Osteoblast (primary cell): Measurements from ENCODE around the gene VDAC2. TPM values are rescaled to one million over a fixed set of nuclear protein-coding genes. Genes with fewer than 3 reads are reported as not detected.

Experiments used
- DNase-seq: peaks from one replicate; pipeline ENCODE4 v3.0.0; 2011; ENCODE audit warnings: low spot score, mixed read lengths; ENCODE audit not compliant: insufficient read length; ENCODE audit errors: missing footprints
- H2AFZ ChIP-seq: 2 replicates; pipeline ENCODE4 v1.6.0; 2011; ENCODE audit warnings: mild to moderate bottlenecking, low read length
- H3K27ac ChIP-seq: 2 replicates; pipeline ENCODE4 v1.5.1; 2011; ENCODE audit warnings: mild to moderate bottlenecking, low read depth, low read length, moderate library complexity
- H3K27me3 ChIP-seq: 2 replicates; pipeline ENCODE4 v1.6.0; 2012; ENCODE audit warnings: mild to moderate bottlenecking, control low read depth, inconsistent platforms, low read length, moderate library complexity; ENCODE audit not compliant: insufficient read depth
- H3K36me3 ChIP-seq: 2 replicates; pipeline ENCODE4 v1.5.1; 2011; ENCODE audit warnings: mild to moderate bottlenecking, low read length, control low read depth, moderate library complexity; ENCODE audit not compliant: insufficient read depth
- H3K4me1 ChIP-seq: 2 replicates; pipeline ENCODE4 v1.5.1; 2011; ENCODE audit warnings: mild to moderate bottlenecking, low read length, control low read depth, moderate library complexity; ENCODE audit not compliant: insufficient read depth
- H3K4me2 ChIP-seq: 2 replicates; pipeline ENCODE4 v1.6.0; 2011; ENCODE audit warnings: mild to moderate bottlenecking, low read length; ENCODE audit not compliant: insufficient read depth
- H3K4me3 ChIP-seq: fragments of 200-600 bp; sonication (generic); 3 replicates; pipeline ENCODE4 v1.5.1; 2012; ENCODE audit warnings: mild to moderate bottlenecking, low read length, inconsistent platforms; ENCODE audit not compliant: insufficient read depth
- H3K79me2 ChIP-seq: 2 replicates; pipeline ENCODE4 v1.6.0; 2012; ENCODE audit warnings: mild to moderate bottlenecking, low read length, control low read depth, inconsistent platforms; ENCODE audit not compliant: insufficient read depth
- H3K9me3 ChIP-seq: 2 replicates; pipeline ENCODE4 v1.5.1; 2011; ENCODE audit warnings: low read depth, low read length, control low read depth
- H4K20me1 ChIP-seq: 2 replicates; pipeline ENCODE4 v1.6.0; 2012; ENCODE audit warnings: mild to moderate bottlenecking, low read length, control low read depth; ENCODE audit not compliant: insufficient read depth
- CTCF ChIP-seq: IDR thresholded peaks from 2 replicates; pipeline ENCODE4 v1.5.1; 2011; ENCODE audit warnings: mild to moderate bottlenecking, low read depth, low read length, moderate library complexity; ENCODE audit errors: extremely low read depth
- total RNA-seq: library from RNA; depleted of rRNA; stranded (reverse); fragments of >200 nt; gene quantifications from 2 replicates; pipeline ENCODE4 v1.2.3, GENCODE V29; 2012

Gene VDAC2
- total RNA-seq, 1 donor = 141 TPM

- Histone ChIP-seq H3K9me3 (no peaks in the 10 kb centered on the region), H3K27me3 (no peaks in the 10 kb centered on the region), H3K4me3 (no peak overlapping the region), H3K4me2 (no peak overlapping the region), H4K20me1 (peaks cover 29% of the 10 kb centered on the region), H2AFZ (no peak overlapping the region), H3K27ac (peak overlapping the region; percentile 43), H3K4me1 (peaks cover 53% of the 10 kb centered on the region), H3K79me2 (peaks cover 41% of the 10 kb centered on the region), H3K36me3 (peaks cover 61% of the 10 kb centered on the region)
- no peak for TF ChIP-seq CTCF
- no peak for DNase-seq
Observed at GRCh38 chr10:75228834-75229233, 18.2 kb downstream of the VDAC2 start.

GRCh38 chr10:75229971-75230370, 19.4 kb downstream of the VDAC2 start:
- H3K4me1 ChIP-seq = peaks cover 49% of the 10 kb centered on the region
- DNase-seq = no peak
- H3K79me2 ChIP-seq = peaks cover 36% of the 10 kb centered on the region
- no peaks in the 10 kb centered on the region for H3K9me3 ChIP-seq
- no peak overlapping the region for H3K4me3 ChIP-seq
- no peaks in the 10 kb centered on the region for H3K27me3 ChIP-seq
- peak overlapping the region; percentile 43 for H3K27ac ChIP-seq
- TF ChIP-seq CTCF = no peak
- peaks cover 26% of the 10 kb centered on the region for H4K20me1 ChIP-seq
- peaks cover 56% of the 10 kb centered on the region for H3K36me3 ChIP-seq
- no peak overlapping the region for H2AFZ ChIP-seq
- peak overlapping the region; percentile 28 for H3K4me2 ChIP-seq

GRCh38 chr10:75230600-75231038, 20.0 kb downstream of the VDAC2 start:
- peak; percentile 91 for DNase-seq
- Histone ChIP-seq H3K9me3 (no peaks in the 10 kb centered on the region), H3K27me3 (no peaks in the 10 kb centered on the region), H3K4me3 (no peak overlapping the region), H3K4me2 (no peak overlapping the region), H3K27ac (peak overlapping the region; percentile 43), H3K79me2 (peaks cover 36% of the 10 kb centered on the region), H4K20me1 (peaks cover 21% of the 10 kb centered on the region), H3K36me3 (peaks cover 56% of the 10 kb centered on the region), H2AFZ (no peak overlapping the region), H3K4me1 (peaks cover 48% of the 10 kb centered on the region)
- peak; percentile 96 for TF ChIP-seq CTCF

- no peak for TF ChIP-seq CTCF
- Histone ChIP-seq H3K4me3 (no peak overlapping the region), H3K36me3 (peaks cover 48% of the 10 kb centered on the region), H2AFZ (no peak overlapping the region), H3K27ac (no peak overlapping the region), H4K20me1 (peaks cover 21% of the 10 kb centered on the region), H3K4me1 (peaks cover 36% of the 10 kb centered on the region), H3K27me3 (no peaks in the 10 kb centered on the region), H3K9me3 (no peaks in the 10 kb centered on the region), H3K4me2 (no peak overlapping the region), H3K79me2 (peaks cover 24% of the 10 kb centered on the region)
- DNase-seq = no peak
Observed at GRCh38 chr10:75231672-75232581, 21.3 kb downstream of the VDAC2 start.
